ENCODE measurements around the gene DDX17.

- TF ChIP-seq EZH2 (IDR thresholded peaks at IDR 0.05; ENCODE audit: borderline replicate concordance, low read length): no peak
- no peak for TF ChIP-seq CTCF (conservative IDR thresholded peaks at IDR 0.05 in 1 of 2, IDR thresholded peaks at IDR 0.05 in 1 of 2; ENCODE audit: extremely low read depth in 1 of 2, insufficient read depth in 1 of 2, low read depth in 1 of 2, low read length in 2 of 2)
Observed at GRCh38 chr22:38453066-38453672, 52.9 kb downstream of the DDX17 start.
